Measurements from ENCODE around the gene COG1.

Gene COG1

GRCh38 chr17:73231395-73231794, 38.5 kb downstream of the COG1 start:
- DNase-seq, result no peak

GRCh38 chr17:73231841-73232586, 39.2 kb downstream of the COG1 start:
- DNase-seq, result peak; percentile 93

- DNase-seq, result no peak
Measured at GRCh38 chr17:73232587-73233373, 39.9 kb downstream of the COG1 start.

GRCh38 chr17:73234736-73235135, 41.9 kb downstream of the COG1 start:
- no peak for DNase-seq

GRCh38 chr17:73237714-73238113, 44.9 kb downstream of the COG1 start:
- no peak for DNase-seq

- DNase-seq, result no peak
Measured at GRCh38 chr17:73240561-73240960, 47.7 kb downstream of the COG1 start.

- no peak for DNase-seq
Measured at GRCh38 chr17:73247726-73248125, 54.9 kb downstream of the COG1 start.

GRCh38 chr17:73248532-73248931, 55.7 kb downstream of the COG1 start:
- no peak for DNase-seq

- DNase-seq, result no peak
Measured at GRCh38 chr17:73249700-73250099, 56.8 kb downstream of the COG1 start.

- no peak for DNase-seq
Measured at GRCh38 chr17:73250851-73251640, 58.2 kb downstream of the COG1 start.

- DNase-seq, result no peak
Measured at GRCh38 chr17:73251871-73252270, 59.0 kb downstream of the COG1 start.

- peak; percentile 14 for DNase-seq
Measured at GRCh38 chr17:73255671-73256181, 62.9 kb downstream of the COG1 start.

GRCh38 chr17:73256220-73256619, 63.4 kb downstream of the COG1 start:
- no peak for DNase-seq

GRCh38 chr17:73257516-73257915, 64.7 kb downstream of the COG1 start:
- no peak for DNase-seq
